OCI-M2 (cell line): ENCODE data around the gene DTNBP1.

Experiments used
- DNase-seq: peaks from one replicate; lab custom pipeline; 2025; ENCODE audit not compliant: unreplicated experiment; lab: John Stamatoyannopoulos, UW

DTNBP1 gene

DNA sequence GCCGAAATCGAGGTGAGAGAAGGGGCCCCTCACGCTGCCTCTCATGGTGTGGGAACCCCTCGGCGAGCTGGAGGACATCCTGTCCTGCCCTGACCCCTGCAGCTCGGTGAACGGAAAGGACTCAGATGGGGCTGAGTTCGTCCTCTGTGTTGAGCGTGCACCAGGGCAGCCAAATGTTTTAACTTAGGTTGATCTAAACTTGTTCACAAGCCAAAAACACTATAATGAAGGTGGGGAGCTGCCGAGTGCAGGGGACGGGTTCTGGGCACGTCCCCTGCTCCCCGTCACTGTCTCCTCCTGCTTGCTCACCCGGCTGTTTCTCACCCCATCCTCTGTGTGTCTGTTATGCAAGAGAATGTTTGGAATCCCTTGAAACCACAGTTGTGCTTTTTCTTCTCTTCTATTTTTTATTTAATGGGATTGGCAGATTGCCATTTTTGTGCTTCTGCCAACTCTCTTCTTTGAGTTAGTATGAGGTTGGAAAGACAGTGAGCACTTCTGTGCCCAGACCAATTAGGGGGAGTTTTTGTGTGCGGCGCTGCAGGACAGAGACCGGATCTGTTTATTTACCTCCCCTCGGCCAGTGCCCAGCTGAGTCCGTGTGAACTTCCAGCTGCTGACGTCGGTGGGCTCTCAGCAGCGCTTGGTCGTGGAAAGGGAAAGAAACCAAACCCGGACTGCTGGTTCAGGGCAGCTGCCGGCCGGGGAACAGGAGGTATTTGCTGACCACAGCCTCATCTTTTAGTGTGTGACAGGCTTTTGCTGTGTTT lies 158.1 kb downstream of the DTNBP1 start:
- no peak for DNase-seq

GRCh38 chr6:15504040-15504495 lies 158.8 kb downstream of the DTNBP1 start:
- DNase-seq = no peak

GRCh38 chr6:15503346-15503680 lies 159.5 kb downstream of the DTNBP1 start:
- DNase-seq = no peak

DNA sequence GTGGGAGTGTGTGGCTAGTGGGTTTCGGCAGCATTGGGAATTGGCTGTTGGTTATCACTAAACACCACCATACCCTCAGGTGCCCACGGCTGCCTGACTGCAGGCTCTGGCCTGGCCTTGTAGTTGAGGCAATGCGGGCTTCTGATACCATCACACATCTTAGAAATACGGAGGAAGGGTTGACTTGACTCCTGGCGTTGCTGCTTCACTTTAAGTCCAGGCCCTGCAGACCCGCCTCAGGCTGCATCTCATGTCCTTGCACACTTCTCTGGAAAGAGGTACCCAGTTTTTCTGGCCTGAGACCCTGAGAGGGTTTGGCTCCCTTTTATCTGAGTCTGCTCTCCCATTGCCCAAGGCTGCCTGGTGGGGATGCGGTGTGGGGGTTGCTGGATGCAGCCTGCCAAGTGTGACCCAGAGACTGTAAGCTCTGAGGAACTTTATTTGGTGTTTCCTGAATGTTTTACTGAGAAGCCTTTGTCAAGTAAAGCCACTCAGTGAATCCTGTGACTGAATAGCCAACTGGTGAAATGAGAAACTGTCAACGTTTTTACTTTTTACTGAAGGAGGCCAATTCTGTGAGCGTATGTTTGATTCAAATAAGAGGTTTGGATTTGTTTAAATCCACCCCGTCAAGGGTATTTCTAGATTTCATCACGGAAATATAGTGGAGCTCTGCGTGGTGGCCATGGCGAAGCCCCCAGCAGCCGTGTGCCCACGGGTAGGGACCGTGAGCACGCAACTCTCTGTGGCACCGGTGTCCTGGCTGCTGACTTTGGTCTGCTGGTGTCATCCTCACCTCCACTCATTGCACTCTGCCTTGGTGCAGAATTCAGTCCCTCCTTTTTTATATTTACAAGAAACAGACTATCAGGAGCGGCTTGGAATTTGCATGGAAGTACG lies 160.1 kb downstream of the DTNBP1 start:
- no peak for DNase-seq

DNA sequence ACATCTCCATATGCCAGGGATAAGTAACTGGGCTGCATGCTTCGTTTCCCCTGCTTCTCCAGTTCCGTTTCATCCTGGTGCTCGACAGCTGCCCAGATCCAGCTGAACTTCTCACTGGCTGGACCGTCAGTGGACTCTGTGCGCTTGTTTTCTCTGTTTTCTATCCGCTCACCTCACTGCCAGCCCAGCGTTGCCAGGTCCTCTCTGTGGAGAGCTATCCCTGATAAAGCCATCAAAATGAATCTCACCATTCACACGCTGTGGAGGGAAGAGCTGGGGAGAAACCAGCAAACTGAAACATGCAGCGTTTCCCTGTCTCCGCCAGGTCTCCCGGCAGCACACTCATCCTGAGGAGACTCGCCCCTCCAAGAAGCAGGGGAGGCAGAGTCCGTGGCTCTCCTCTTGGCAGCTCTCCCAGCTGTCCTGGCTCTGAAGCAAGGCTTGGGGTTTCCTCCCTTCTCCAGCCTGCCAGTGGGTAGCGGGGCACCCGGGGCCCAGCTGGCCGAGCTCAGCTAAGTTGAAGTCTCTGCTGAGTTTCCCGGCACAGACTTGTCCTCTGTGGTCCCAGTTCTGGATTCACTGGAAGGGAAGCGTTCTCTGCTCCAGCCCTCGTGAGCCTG lies 160.9 kb downstream of the DTNBP1 start:
- no peak for DNase-seq

- no peak for DNase-seq
Observed at GRCh38 chr6:15500901-15501825, 161.7 kb downstream of the DTNBP1 start.

GRCh38 chr6:15500078-15500740 lies 162.6 kb downstream of the DTNBP1 start:
- no peak for DNase-seq

DNA sequence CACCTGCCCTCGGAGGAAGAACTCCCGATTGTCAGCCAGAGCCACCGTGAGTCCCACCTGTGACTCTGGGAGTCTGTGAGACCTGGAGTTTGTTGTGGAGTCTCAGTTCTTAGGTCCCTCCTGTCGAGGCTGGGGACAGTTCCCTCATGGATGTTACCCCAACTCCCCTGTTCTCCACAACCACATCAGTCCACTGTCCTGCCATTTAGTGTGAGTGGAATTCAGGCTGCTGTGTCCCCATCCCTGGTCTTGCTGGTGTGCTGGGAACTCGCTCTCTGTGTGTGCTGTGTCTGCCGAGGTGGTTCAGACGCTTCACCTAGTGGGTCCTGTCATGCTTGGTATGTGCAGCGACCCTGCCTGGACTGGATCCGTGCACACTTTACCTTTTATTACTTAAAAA lies 163.2 kb downstream of the DTNBP1 start:
- DNase-seq = no peak

- no peak for DNase-seq
Observed at GRCh38 chr6:15499125-15499524, 163.7 kb downstream of the DTNBP1 start.

GRCh38 chr6:15498640-15499039 lies 164.2 kb downstream of the DTNBP1 start:
- DNase-seq = no peak

DNA sequence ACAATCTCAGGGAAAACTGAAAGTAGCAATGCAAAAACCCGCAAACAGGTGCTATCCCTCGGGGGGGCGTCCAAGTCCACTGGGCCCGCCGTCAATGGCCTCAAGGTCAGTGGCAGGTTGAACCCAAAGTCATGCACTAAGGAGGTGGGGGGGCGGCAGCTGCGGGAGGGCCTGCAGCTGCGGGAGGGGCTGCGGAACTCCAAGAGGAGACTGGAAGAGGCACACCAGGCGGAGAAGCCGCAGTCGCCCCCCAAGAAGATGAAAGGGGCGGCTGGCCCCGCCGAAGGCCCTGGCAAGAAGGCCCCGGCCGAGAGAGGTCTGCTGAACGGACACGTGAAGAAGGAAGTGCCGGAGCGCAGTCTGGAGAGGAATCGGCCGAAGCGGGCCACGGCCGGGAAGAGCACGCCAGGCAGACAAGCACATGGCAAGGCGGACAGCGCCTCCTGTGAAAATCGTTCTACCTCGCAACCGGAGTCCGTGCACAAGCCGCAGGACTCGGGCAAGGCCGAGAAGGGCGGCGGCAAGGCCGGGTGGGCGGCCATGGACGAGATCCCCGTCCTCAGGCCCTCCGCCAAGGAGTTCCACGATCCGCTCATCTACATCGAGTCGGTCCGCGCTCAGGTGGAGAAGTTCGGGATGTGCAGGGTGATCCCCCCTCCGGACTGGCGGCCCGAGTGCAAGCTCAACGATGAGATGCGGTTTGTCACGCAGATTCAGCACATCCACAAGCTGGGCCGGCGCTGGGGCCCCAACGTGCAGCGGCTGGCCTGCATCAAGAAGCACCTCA lies 166.3 kb downstream of the DTNBP1 start:
- DNase-seq = no peak

DNA sequence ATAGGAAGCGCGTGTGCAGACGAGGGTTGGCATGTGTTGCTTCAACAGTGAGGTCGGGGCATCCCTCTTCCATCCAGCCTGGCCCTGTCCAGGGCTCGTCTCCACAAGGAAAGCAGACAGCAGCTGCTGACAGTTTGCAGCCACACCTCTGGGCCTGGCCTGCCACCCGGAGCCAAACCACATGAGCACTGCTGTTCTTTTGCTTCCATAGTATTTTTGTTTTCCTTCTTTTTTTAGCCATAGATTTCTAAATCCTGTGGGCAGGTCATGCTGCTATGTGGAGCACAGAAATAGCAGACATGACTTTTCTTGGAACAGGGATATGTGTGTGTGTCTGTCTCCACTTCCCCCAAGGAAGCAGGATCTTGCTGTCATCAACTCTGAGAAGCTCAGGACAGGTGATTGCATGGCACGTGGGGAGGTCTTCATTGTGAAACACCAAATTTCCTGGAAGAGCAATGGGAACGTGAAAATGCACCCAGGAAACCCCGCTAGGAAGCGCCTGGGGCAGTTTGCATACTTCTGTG lies 167.4 kb downstream of the DTNBP1 start:
- DNase-seq = no peak

DNA sequence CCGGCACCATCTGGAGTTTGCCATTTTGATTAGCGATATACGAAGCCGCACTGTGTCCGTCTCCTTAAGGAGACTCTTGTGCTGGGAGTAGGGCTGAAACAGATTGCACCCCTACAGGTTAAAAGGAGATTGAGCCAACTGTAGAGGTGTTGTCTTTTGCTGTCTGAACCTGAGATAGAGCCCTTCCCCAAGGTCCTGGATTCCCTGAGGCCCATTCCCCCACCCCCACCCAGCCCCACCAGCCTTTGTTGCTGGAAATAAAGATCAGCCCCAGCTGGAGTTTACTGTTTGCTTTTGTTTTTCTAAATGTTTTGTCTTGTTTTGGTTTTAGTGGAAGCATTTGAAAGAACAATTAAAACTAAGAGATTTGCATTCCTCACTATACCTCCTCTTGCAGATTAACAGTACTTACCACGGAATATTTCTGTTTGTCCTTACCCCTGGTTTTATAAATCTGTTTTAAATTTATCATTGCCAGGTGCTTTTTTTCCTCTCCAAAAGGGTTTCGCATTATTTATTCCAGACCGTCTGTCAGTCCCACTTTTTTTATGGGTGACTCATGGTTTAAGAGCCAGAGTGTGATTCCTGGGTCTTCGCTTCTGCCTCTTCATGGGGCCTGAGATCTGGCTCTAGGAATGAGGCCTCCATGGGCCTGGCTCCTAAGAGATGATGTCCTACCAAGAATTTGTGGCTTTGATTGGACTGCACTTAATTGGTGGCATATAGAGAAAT lies 169.2 kb downstream of the DTNBP1 start:
- DNase-seq = no peak

DNA sequence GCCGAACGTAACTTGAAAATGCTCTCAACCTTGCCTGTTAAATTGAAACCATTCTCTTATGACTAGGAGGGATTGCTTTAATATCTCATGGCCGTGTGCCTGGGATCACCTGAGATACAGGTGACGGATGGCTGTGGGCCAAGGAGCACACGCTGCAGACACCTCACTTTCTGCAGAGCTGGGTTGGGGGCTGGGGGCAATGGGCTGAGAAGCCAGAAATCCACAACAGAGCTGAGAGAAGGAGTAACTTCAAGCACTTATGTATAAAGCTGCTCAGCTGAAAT lies 170.9 kb downstream of the DTNBP1 start:
- no peak for DNase-seq

DNA sequence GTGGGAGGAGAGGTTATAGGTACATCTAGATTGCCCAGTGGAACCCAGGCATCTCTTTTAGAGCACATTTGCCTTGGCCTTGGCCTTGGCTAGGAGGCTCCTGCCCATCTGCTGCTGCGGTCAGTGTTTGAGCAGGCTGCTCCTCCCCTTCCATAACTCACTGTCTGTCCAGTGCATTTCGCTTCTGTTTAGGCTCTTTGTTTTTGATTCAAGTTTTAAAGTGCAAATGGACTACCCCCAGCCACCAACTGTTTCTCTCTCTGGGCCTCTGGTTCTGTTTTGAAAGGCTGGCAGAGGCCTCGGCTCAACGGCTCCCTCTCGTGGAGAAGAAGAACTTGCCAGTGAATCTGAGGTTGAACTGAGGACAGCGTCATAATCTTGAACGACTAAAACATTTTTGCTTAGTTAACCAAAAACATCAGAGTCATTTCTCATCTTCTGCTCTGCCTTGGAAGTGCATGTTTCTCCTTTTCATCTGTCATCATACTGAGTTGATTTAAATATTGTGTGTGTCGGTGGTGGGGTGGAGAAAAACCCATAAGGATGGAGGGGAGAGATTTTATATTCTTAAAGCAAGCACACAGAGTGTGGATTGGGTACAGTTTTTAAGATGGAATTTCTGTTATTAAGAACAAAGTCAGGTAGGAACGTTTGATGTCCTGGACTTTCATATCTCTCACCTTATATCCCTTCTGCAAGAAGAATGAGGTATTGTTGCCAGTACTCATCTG lies 171.4 kb downstream of the DTNBP1 start:
- no peak for DNase-seq

DNA sequence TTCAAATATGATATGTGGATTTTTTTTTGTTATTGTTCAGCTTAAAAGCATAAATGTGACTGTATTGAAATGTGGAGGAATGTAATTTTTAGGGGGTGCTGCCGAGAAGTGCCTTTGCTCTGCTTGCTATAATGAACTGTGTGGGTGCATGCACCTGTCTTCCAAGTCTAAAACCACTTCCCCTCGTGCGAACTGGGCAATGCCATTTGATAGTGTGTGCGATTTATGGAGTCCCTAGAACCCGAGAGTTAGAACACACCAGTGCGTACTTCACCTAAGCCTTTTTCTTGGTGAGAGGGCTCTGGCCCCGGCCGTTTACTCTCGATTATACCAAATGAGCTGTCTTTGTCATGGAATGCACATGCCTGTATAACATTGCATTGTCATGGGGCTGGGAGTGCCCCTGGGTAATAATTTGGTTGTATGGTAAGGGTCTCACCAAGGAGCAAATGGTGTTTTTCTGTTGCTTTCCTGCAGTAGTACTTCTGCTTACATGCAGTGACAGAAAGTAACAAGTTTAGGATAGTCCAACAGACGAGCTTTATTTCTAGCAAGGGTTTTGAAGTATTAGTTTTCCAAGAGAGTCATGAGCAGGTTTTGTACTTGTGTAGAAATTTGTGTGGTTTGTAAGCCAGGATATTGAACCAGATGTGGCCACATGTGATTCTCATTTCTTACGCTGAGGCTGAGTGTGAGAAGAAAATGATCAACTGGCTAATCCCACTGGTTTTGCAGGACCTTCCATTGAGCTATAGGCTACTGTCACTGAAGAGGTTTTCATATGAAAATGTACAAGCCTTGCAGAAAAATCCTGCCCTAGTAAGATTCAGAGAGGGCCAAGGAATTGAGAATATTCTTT lies 172.4 kb downstream of the DTNBP1 start:
- no peak for DNase-seq
